Islet of Langerhans (tissue), 1 donor: ENCODE results near the gene MAP2K2.

Source experiments
- FAIRE-seq: peaks from one replicate; lab custom pipeline; 2011; peaks lifted over from hg19 to GRCh38; lab: Jason Lieb, UNC

The MAP2K2 gene

GRCh38 chr19:4059891-4060620, 63.9 kb downstream of the MAP2K2 start:
- no peak for FAIRE-seq

- no peak for FAIRE-seq
Observed at GRCh38 chr19:4059453-4059871, 64.5 kb downstream of the MAP2K2 start.

- FAIRE-seq: no peak
Observed at GRCh38 chr19:4058693-4059452, 65.0 kb downstream of the MAP2K2 start.

- no peak for FAIRE-seq
Observed at GRCh38 chr19:4057931-4058692, 65.8 kb downstream of the MAP2K2 start.

GRCh38 chr19:4055209-4055552, 68.7 kb downstream of the MAP2K2 start:
- no peak for FAIRE-seq

- FAIRE-seq: no peak
Observed at GRCh38 chr19:4054441-4055208, 69.3 kb downstream of the MAP2K2 start.

- no peak for FAIRE-seq
Observed at GRCh38 chr19:4053423-4054324, 70.2 kb downstream of the MAP2K2 start.

GRCh38 chr19:4052993-4053422, 70.9 kb downstream of the MAP2K2 start:
- no peak for FAIRE-seq

- no peak for FAIRE-seq
Observed at GRCh38 chr19:4052114-4052992, 71.6 kb downstream of the MAP2K2 start.

- no peak for FAIRE-seq
Observed at GRCh38 chr19:4051175-4052101, 72.5 kb downstream of the MAP2K2 start.

GRCh38 chr19:4049432-4049831, 74.5 kb downstream of the MAP2K2 start:
- no peak for FAIRE-seq

- no peak for FAIRE-seq
Observed at GRCh38 chr19:4046946-4047683, 76.8 kb downstream of the MAP2K2 start.

- no peak for FAIRE-seq
Observed at GRCh38 chr19:4046362-4046691, 77.6 kb downstream of the MAP2K2 start.

- FAIRE-seq: no peak
Observed at GRCh38 chr19:4045597-4046361, 78.1 kb downstream of the MAP2K2 start.

GRCh38 chr19:4044990-4045465, 78.9 kb downstream of the MAP2K2 start:
- no peak for FAIRE-seq

- no peak for FAIRE-seq
Observed at GRCh38 chr19:4043966-4044715, 79.8 kb downstream of the MAP2K2 start.

GRCh38 chr19:4043401-4043800, 80.5 kb downstream of the MAP2K2 start:
- no peak for FAIRE-seq
